ENCODE results near the gene PDGFRB.

DNA sequence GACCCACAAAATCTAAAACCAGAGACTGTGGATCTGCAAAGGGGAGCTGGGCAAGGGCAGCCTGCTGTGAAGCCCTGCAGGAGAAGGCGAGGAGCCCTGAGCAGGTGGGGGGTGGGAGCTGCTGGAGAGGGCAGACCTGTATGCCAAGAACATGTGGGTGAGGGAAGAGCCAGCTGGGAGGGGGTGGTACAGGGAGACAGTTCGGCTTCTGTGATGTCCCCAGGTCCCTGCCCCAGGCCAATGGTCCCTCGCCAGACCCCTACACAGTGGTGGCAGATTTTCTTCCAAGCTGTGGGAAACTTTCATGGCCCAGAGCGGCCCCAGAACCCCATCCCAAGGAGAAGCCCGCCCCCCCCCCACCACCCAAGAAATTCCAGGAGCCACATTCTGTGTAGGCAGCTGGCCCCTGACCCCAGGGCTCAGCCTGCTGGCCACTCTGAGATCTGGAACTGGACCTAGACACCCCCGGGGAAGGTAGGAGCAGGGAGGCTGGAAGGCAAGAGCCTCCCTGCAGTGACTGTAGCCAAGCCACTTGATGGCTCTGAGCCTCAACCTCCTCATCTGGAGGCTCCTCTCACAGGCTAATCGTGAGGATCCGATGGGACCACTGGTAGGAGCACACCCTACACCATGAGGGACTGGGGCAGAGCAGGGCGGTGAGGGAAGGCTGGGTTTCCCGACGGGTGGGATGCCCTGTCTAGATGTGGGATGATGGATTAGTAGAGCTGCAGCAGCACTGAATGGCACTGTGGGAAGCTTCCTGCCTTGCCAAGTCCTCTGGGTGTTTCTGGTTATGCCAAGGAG lies 46.7 kb downstream of the PDGFRB start:
- TF ChIP-seq POLR2A (IDR thresholded peaks at IDR 0.05; ENCODE audit: control extremely low read depth in 1 of 2, low read depth in 2 of 2, low read length in 2 of 2) (no peak), ZNF274 (IDR thresholded peaks at IDR 0.05; ENCODE audit: borderline replicate concordance, extremely low read depth, low read length) (no peak), SIX5 (IDR thresholded peaks at IDR 0.05; ENCODE audit: low read depth, low read length) (no peak), POLR2AphosphoS5 (IDR thresholded peaks at IDR 0.05; ENCODE audit: low read depth, low read length) (no peak), YY1 (IDR thresholded peaks at IDR 0.05; ENCODE audit: low read depth, low read length) (no peak), TEAD4 (IDR thresholded peaks at IDR 0.05; ENCODE audit: low read depth, low read length) (no peak), TCF12 (IDR thresholded peaks at IDR 0.05; ENCODE audit: low read depth, low read length) (no peak)
- TF ChIP-seq, protein P1, sequence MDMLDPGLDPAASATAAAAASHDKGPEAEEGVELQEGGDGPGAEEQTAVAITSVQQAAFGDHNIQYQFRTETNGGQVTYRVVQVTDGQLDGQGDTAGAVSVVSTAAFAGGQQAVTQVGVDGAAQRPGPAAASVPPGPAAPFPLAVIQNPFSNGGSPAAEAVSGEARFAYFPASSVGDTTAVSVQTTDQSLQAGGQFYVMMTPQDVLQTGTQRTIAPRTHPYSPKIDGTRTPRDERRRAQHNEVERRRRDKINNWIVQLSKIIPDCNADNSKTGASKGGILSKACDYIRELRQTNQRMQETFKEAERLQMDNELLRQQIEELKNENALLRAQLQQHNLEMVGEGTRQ (IDR thresholded peaks at IDR 0.05; ENCODE audit: low read length) = no peak
- TF ChIP-seq, protein P2, sequence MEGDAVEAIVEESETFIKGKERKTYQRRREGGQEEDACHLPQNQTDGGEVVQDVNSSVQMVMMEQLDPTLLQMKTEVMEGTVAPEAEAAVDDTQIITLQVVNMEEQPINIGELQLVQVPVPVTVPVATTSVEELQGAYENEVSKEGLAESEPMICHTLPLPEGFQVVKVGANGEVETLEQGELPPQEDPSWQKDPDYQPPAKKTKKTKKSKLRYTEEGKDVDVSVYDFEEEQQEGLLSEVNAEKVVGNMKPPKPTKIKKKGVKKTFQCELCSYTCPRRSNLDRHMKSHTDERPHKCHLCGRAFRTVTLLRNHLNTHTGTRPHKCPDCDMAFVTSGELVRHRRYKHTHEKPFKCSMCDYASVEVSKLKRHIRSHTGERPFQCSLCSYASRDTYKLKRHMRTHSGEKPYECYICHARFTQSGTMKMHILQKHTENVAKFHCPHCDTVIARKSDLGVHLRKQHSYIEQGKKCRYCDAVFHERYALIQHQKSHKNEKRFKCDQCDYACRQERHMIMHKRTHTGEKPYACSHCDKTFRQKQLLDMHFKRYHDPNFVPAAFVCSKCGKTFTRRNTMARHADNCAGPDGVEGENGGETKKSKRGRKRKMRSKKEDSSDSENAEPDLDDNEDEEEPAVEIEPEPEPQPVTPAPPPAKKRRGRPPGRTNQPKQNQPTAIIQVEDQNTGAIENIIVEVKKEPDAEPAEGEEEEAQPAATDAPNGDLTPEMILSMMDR (IDR thresholded peaks at IDR 0.05; ENCODE audit: control extremely low read depth in 1 of 3, insufficient read depth in 1 of 3, low read depth in 1 of 3, low read length in 3 of 3) = no peak

Data from H1 (cell line).